BE2C (cell line): ENCODE results near the gene MATN1.

Experiments used
- DNase-seq: peaks from one replicate; pipeline ENCODE4 v3.0.0-alpha.2; 2020
- H3K27me3 ChIP-seq: fragments of 250-450 bp; sonication (Bioruptor Pico); 2 replicates; pipeline ENCODE4 v1.5.1; 2020; ENCODE audit warnings: mild to moderate bottlenecking
- H3K36me3 ChIP-seq: fragments of 250-450 bp; sonication (Bioruptor Pico); 2 replicates; pipeline ENCODE4 v1.5.1; 2020; ENCODE audit warnings: mild to moderate bottlenecking
- H3K4me1 ChIP-seq: fragments of 250-450 bp; sonication (Bioruptor Pico); 2 replicates; pipeline ENCODE4 v1.5.1; 2020
- H3K4me3 ChIP-seq: 2 replicates; pipeline ENCODE4 v1.5.1; 2011; ENCODE audit warnings: low read depth, low read length
- H3K9me3 ChIP-seq: fragments of 250-450 bp; sonication (Bioruptor Pico); 2 replicates; pipeline ENCODE4 v1.5.1; 2020
- TF ChIP-seq, protein P1 (sequence below): IDR thresholded peaks from 2 replicates; pipeline ENCODE4 v1.5.1; 2012; ENCODE audit warnings: mild to moderate bottlenecking, low read depth, low read length

MATN1 gene

DNA sequence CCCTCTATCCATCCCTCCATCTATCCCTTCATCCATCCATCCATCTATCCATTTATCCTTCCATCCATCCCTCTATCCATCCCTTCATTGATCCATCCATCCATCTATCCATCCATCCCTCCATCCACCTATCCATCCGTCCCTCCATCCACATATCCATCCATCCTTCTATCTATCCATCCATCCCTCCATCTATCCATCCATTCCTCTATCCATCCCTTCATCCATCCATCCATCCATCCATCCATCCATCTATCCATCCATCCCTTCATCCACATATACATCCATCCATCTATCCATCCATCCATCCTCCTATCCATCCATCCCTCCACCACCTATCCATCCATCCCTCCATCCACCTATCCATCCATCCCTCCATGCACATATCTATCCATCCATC, 23.6 kb downstream of the MATN1 start:
- no peaks in the 10 kb centered on the region; the same call in 1 of the 2 replicates for H3K4me1 ChIP-seq
- TF ChIP-seq, protein P1, sequence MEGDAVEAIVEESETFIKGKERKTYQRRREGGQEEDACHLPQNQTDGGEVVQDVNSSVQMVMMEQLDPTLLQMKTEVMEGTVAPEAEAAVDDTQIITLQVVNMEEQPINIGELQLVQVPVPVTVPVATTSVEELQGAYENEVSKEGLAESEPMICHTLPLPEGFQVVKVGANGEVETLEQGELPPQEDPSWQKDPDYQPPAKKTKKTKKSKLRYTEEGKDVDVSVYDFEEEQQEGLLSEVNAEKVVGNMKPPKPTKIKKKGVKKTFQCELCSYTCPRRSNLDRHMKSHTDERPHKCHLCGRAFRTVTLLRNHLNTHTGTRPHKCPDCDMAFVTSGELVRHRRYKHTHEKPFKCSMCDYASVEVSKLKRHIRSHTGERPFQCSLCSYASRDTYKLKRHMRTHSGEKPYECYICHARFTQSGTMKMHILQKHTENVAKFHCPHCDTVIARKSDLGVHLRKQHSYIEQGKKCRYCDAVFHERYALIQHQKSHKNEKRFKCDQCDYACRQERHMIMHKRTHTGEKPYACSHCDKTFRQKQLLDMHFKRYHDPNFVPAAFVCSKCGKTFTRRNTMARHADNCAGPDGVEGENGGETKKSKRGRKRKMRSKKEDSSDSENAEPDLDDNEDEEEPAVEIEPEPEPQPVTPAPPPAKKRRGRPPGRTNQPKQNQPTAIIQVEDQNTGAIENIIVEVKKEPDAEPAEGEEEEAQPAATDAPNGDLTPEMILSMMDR: no peak
- no peak for DNase-seq
- no peaks in the 10 kb centered on the region for H3K27me3 ChIP-seq
- H3K36me3 ChIP-seq: no peaks in the 10 kb centered on the region
- H3K9me3 ChIP-seq: no peaks in the 10 kb centered on the region
- H3K4me3 ChIP-seq: no peak overlapping the region

- DNase-seq: peak; percentile 50
- H3K27me3 ChIP-seq: no peaks in the 10 kb centered on the region
- TF ChIP-seq, protein P1: no peak
Observed at GRCh38 chr1:30698401-30698981, 24.9 kb downstream of the MATN1 start.

DNA sequence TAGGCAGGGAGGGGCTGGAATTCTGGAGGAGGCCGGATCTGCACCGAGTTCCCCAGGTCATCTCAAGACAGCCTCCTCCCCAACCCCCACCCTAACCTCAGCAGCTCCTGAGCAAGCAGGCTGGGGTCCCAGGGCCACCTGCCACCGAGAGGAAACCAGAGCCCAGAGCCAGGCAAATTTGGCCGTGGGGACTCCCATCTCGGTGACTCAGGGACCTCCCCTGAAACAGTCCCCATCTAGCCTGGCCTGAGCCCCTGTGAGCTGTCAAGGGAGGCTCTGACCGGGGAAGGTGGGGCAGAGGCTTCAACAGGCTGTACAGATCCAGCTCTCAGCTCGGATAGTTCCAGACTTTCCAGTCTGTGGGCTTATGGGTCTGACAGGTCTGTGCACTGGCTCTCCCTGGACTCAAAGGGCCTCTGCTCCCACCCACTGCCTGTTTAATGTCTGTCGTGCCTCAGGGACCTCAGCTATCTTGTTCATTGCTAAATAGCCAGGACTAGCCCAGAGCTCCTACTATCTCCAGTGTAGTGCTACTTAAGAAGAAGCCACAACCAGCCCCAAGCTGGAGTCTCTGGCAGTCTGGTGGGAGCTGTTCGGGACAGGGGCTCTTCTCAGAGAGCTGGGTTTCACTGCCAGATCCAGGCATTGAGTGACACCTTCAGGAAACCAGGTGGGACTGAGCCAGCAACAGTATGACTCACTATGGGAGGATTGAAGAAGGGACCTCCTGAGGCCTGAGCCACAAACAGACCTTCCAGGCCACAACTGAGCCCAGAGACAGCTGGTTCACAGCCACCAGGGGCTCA, 25.6 kb downstream of the MATN1 start:
- no peaks in the 10 kb centered on the region for H3K9me3 ChIP-seq
- no peaks in the 10 kb centered on the region for H3K27me3 ChIP-seq
- H3K4me1 ChIP-seq: no peaks in the 10 kb centered on the region; the same call in 1 of the 2 replicates
- H3K36me3 ChIP-seq: no peaks in the 10 kb centered on the region
- TF ChIP-seq, protein P1: peak; percentile 37
- DNase-seq: peak; percentile 43
- no peak overlapping the region for H3K4me3 ChIP-seq

More at GRCh38 chr1:30698401-30698981, 24.9 kb downstream of the MATN1 start:
- no peaks in the 10 kb centered on the region; the same call in 1 of the 2 replicates for H3K4me1 ChIP-seq
- H3K4me3 ChIP-seq: no peak overlapping the region
- H3K36me3 ChIP-seq: no peaks in the 10 kb centered on the region
- H3K9me3 ChIP-seq: no peaks in the 10 kb centered on the region

- TF ChIP-seq, protein P1: no peak
Observed at GRCh38 chr1:30696831-30697230, 26.6 kb downstream of the MATN1 start.

GRCh38 chr1:30695439-30695841, 27.9 kb downstream of the MATN1 start:
- Histone ChIP-seq H3K9me3 (no peaks in the 10 kb centered on the region), H3K4me3 (no peak overlapping the region), H3K27me3 (no peaks in the 10 kb centered on the region), H3K4me1 (peaks cover under 1% of the 10 kb centered on the region; the same call in 1 of the 2 replicates), H3K36me3 (no peaks in the 10 kb centered on the region)
- DNase-seq: no peak
- TF ChIP-seq, protein P1: no peak

More at GRCh38 chr1:30696831-30697230, 26.6 kb downstream of the MATN1 start:
- H3K4me3 ChIP-seq: no peak overlapping the region
- H3K9me3 ChIP-seq: no peaks in the 10 kb centered on the region
- H3K36me3 ChIP-seq: no peaks in the 10 kb centered on the region
- H3K4me1 ChIP-seq: no peaks in the 10 kb centered on the region; the same call in 1 of the 2 replicates
- no peaks in the 10 kb centered on the region for H3K27me3 ChIP-seq
- no peak for DNase-seq
